T-helper 22 cell (primary cell): ENCODE data around the gene PLEKHH1.

Experiments used
- DNase-seq: peaks from one replicate; pipeline ENCODE4 v3.0.0-alpha.2; 2020; ENCODE audit warnings: low read depth

The PLEKHH1 gene

GRCh38 chr14:67567654-67568053 lies 34.6 kb downstream of the PLEKHH1 start:
- DNase-seq = no peak

- no peak for DNase-seq
Observed at GRCh38 chr14:67569011-67569650, 36.0 kb downstream of the PLEKHH1 start.

GRCh38 chr14:67569651-67570290 lies 36.7 kb downstream of the PLEKHH1 start:
- DNase-seq = no peak

- DNase-seq = no peak
Observed at GRCh38 chr14:67570453-67570852, 37.4 kb downstream of the PLEKHH1 start.

- DNase-seq = peak; percentile 19
Observed at GRCh38 chr14:67571275-67571990, 38.3 kb downstream of the PLEKHH1 start.

GRCh38 chr14:67571991-67572323 lies 38.9 kb downstream of the PLEKHH1 start:
- no peak for DNase-seq

- DNase-seq = no peak
Observed at GRCh38 chr14:67572608-67573007, 39.5 kb downstream of the PLEKHH1 start.

GRCh38 chr14:67573228-67574010 lies 40.3 kb downstream of the PLEKHH1 start:
- no peak for DNase-seq

GRCh38 chr14:67574156-67574555 lies 41.1 kb downstream of the PLEKHH1 start:
- no peak for DNase-seq

- no peak for DNase-seq
Observed at GRCh38 chr14:67574806-67575205, 41.7 kb downstream of the PLEKHH1 start.

- no peak for DNase-seq
Observed at GRCh38 chr14:67575684-67576083, 42.6 kb downstream of the PLEKHH1 start.

GRCh38 chr14:67576216-67576955 lies 43.3 kb downstream of the PLEKHH1 start:
- DNase-seq = no peak

- DNase-seq = no peak
Observed at GRCh38 chr14:67577181-67577808, 44.2 kb downstream of the PLEKHH1 start.

- no peak for DNase-seq
Observed at GRCh38 chr14:67577909-67578749, 45.0 kb downstream of the PLEKHH1 start.

GRCh38 chr14:67579040-67579439 lies 46.0 kb downstream of the PLEKHH1 start:
- DNase-seq = no peak

GRCh38 chr14:67579636-67580035 lies 46.5 kb downstream of the PLEKHH1 start:
- no peak for DNase-seq

- DNase-seq = no peak
Observed at GRCh38 chr14:67580336-67581171, 47.5 kb downstream of the PLEKHH1 start.

GRCh38 chr14:67581643-67582042 lies 48.6 kb downstream of the PLEKHH1 start:
- DNase-seq = no peak

- no peak for DNase-seq
Observed at GRCh38 chr14:67582061-67582460, 49.0 kb downstream of the PLEKHH1 start.
